CD4-positive, alpha-beta T cell treated with Interferon gamma for 1 hour (primary cell): Measurements from ENCODE around the gene HTR3A.

Experiments used
- DNase-seq: peaks from one replicate; pipeline ENCODE4 v3.0.0-alpha.2; 2020

Gene HTR3A

DNA sequence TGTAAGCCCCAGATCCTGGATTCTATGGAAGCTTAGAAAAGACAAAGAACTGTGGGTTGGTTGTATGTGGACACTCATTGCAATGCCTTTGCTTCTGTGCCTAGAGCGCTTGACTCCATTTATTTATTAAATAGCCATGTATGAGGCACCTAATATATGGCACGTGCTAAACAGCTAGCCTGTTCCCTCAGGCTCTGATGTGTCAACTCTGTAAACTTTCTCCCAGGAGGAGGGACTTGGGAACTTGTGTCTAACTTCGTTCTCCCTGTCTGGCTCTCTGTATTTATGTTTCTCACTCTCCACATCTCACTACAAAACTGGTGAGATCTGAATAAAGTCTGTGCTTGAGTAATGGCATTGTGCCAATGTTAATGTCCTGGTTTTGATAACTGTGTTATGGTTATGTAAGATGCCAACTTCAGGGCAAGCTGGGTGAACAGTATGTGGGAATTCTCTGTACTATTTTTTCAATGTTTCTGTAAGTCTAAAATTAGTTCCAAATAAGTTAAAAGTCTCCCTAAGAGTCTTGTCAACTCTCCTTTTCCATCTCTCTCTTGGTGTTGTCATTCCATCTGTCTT is 50.5 kb downstream of the HTR3A start:
- no peak for DNase-seq

DNA sequence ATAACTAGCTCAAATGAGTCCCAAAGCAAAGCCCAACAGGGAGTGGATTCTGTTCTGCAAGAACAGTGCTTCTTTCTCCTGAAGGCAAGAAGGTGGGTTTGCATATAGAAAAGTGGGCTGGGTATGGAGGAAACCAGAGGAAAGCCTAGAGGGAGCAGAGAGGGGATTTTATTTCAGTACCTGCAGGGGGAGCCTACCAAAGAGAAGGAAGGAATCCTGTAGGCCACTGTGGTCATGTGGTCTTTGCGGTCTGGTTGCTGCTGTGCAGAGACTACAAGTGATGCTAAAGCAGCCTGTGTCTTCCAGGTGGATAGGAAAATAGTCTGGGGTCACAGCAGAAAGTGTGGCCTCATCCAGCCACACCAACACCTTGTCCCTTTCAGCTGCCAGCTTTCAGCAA is 51.4 kb downstream of the HTR3A start:
- DNase-seq: peak; percentile 18

DNA sequence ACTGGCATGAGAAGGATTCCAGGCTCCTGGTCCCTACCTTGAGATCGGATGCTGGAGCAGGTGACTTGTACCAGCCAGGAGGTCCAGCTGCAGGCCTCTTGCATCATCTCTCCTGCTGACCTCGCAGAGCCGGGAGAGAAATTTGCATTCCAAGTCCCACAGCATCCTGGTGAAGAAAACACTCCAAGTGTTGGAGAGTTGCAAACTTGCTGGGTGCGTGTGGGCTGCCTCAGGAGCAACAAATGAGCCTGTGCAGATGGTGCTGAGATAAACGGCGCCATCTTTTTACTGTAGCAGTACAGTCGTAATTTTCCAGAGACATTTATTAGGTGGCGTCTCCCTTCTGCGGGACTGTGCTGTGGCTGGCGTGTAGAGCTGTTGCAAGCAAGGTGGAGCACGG is 52.5 kb downstream of the HTR3A start:
- no peak for DNase-seq

DNA sequence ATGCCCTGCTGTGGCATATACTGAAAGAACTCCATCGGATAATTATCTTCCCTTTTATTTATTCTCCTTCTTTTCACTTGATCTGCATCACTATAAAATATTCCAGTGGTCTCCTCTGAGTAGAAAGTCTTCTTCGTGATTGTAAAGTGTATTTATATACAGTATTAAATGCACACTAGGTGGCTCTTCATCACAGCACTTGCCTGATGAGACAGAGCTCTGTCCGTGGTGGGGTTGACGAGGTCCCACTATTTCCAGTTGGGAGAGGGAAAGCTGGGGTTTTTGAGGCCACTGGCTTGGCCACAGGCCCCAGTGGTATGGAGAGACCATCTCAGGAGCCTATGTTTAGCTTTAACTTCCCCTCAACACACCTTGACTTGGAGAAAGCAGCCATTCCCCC is 53.0 kb downstream of the HTR3A start:
- DNase-seq: no peak

DNA sequence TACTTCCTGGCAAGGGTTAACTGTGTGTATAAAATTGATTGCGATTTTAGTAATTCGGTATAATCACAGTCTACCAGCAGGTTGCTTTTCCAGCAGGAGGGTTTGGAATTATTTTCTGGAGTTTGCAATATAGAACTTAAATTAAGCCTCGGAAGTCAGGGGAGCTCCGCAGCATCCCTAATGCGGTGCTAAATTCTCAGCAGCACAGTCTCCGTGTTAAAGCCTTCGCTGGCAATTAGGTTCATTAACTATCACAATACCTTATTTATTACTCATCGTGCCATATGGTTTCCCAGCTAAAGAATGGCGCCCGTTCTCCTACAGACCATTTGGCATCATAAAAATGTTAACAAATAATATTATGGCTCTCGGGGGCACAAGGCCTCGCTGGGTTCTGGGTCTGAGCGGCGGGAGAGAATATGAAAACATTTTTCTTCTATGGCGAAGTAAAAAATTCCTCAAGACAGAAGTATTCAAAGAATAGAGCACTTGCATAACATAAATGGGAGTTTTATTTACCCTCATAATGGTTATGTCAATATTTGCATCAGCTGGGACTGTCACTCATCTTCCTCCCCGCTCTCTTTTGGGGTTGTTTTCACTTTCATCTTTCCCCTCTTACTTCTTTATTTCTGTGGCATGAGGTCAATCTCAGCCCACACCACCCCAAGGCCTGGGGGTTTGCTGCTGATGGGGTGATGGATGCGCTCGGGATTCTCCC is 56.5 kb downstream of the HTR3A start:
- no peak for DNase-seq

DNA sequence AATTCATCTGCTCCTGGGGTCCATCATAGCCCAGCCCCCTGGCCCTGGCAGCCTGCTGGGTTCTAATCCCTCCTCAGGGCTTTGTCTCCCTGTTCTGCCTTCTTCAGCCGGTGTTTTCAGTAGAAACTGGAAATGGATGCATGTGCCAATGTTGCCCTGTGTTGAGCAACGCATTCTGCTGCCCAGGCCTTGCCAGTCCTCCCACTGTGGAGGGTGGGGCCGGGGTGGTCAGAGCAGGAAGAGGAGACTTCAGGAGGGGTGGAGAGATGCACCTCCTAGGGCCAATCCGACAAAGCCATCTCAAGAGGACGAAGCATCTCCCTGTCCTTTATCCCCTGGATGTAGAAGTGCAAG is 57.0 kb downstream of the HTR3A start:
- no peak for DNase-seq

DNA sequence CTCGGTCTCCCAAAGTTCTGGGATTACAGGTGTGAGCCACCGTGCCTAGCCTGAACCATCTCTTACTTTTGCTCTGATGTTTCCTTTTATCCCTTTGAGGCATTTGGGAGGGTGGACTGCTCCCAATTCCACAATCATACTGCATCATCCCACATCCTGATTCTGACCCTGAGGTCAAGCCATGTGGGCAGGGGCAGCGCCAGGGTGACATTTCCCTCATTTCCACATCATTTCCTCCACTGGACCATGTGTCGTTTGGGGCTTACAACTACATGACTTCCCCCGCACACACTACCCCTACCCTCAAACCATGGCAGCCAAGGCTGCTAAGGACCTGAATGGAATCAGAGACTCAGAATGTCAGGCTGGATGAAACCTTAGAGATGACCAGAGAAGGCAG is 58.2 kb downstream of the HTR3A start:
- no peak for DNase-seq

DNA sequence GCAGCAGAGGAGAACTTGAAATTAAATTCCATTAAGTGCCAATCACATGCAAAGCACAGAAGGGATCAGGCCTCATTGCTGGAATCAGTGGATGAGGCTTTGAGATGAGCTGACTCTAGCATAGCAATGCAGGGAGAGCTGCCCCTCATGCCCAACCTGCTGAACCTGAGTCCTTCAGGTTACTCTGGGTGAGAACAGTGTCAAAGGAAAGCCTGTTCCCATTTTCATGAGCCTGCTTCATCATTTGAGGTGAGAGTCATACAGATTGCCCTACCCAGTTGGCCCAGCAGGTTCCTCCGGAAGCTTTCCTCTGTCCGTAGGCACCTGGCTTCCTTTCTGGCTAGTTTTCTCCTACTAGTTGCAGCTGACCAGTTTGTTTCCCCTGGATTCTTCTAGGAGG is 58.7 kb downstream of the HTR3A start:
- no peak for DNase-seq

DNA sequence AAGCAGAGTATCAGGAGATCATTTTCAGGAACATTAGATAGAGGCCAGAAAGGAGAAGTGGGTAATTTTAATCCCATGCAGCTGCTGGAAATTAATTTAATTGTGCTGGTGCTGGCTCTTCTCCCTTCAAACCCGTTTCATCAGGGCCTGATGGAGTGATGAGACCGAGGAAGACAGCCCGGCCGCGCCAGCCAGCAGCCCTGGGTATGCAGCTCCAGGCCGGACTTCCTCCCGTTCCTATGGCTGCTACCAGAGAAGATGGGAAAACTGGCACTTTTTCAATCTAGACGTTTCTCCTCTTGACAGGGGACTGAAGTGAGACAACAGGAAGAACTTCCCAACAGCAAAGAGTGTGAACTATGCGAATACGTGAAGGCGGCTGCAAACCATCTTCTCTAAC is 60.0 kb downstream of the HTR3A start:
- DNase-seq: no peak

DNA sequence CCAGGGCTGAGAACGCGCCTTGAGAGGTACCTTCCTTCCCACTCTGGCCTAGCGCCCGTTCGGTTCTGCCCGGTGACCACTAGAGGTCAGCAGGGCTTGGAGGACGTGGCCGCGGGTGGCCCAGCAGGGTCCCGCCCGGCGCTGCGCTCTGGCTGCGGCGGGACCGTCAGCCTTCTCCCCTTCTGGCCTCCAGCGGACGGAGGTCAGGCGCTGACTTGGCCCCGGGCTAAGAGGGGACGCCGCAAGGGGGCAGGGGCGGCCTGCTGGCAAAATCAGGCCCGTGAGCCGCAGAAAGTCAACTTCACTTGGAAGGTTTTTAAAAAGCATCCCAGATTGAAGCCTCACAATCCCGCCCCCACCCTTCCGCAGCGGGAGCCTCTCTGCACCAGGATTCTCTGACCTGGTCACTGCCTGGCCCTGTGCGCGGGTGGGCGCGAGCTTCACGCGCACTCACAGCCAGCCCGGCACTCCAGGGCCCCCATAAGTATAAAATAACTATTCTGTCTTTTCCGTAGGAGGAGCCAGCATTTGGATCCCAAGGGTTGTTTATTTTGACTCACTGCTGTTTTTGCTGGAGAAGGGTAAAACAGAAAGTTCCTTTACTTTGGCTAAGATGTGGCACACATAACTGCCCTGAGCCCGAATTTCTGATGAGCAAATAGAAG is 61.4 kb downstream of the HTR3A start:
- peak; percentile 62 for DNase-seq

DNA sequence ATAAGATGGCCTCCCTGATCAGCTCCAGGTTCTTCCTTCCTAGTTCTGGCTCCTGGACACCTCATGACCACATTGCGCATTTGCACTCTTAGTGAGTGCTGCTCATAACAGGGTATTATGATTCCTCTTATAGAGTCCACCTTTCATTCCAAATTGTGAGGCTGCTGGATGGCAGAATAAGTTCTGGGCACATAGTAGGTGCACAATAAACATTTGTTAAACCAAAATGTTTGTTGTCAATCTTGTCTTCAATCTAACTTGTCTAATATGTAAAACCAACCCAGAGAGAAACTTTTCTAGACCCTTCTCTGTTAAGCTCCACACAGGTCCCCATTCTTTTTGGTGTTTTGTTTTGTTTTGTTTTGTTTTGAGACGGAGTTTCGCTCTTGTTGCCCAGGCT is 62.0 kb downstream of the HTR3A start:
- DNase-seq: no peak

DNA sequence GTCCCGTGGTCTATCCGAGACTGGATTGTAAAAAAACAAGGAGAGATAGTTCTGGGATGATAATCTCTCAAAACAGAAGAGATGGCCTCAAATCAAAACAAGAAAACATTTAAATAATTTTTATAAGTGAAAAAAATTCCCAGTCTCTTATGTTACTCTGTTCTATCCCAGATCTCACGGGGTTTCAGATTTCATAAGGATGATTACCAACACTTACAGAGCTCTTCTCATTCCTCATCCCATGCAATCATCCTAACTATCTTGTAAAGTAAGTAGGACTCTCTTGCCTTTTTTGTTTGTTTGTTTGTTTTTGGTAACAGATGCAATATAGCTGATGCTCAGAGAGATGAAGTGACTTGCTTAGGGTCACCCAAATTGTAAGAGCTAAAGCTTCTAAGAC is 64.6 kb downstream of the HTR3A start:
- DNase-seq: no peak
